ENCODE results near the gene MCFD2. TPM values are rescaled to one million over a fixed set of nuclear protein-coding genes. Genes with fewer than 3 reads are reported as not detected.

MCFD2 gene
- total RNA-seq, 4 donors from 2014 or later, result 131 to 223 (median 169) TPM

DNA sequence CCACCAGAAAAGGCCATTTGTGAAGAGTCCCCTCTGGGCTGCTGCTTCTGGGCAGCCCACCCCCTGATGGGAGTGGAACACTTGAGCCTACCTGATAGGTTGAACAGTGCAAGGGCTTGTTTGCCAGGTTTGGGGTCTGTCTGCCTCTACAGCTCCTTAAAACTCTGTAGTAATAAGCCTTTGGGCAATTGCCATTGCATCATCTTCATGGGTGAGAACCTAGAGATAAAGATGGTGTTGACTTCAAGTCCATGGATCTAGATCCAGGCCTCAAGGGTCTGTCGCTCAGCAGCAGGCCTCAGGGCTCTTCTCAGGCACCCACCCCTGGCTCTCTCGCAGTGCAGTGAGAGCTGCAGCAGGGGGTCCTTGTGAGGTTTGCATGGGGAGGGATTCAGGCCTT lies 47.1 kb upstream of the MCFD2 start:
- Histone ChIP-seq H3K4me3 (replicated peaks in 1 of 3) (no peak overlapping the region), H3K36me3 (peaks cover 8 to 14% of the 10 kb centered on the region in 2 donors), H3K27me3 (no peaks in the 10 kb centered on the region), H3K4me1 (peaks cover 58 to 70% of the 10 kb centered on the region in 2 donors), H3K9me3 (no peaks in the 10 kb centered on the region), H3K27ac (peak overlapping the region; percentile 80 to 99 (median 97))
- 81 to 94% methylated on average over 2 of the region's 2 CpGs for WGBS, 2 donors
- intact Hi-C loops (cut with DNase I), result no loop called here
- DNase-seq, result no peak
- TF ChIP-seq, protein P1, sequence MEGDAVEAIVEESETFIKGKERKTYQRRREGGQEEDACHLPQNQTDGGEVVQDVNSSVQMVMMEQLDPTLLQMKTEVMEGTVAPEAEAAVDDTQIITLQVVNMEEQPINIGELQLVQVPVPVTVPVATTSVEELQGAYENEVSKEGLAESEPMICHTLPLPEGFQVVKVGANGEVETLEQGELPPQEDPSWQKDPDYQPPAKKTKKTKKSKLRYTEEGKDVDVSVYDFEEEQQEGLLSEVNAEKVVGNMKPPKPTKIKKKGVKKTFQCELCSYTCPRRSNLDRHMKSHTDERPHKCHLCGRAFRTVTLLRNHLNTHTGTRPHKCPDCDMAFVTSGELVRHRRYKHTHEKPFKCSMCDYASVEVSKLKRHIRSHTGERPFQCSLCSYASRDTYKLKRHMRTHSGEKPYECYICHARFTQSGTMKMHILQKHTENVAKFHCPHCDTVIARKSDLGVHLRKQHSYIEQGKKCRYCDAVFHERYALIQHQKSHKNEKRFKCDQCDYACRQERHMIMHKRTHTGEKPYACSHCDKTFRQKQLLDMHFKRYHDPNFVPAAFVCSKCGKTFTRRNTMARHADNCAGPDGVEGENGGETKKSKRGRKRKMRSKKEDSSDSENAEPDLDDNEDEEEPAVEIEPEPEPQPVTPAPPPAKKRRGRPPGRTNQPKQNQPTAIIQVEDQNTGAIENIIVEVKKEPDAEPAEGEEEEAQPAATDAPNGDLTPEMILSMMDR (IDR thresholded peaks at IDR 0.05), result no peak
- TF ChIP-seq POLR2A (IDR thresholded peaks at IDR 0.05), result no peak

DNA sequence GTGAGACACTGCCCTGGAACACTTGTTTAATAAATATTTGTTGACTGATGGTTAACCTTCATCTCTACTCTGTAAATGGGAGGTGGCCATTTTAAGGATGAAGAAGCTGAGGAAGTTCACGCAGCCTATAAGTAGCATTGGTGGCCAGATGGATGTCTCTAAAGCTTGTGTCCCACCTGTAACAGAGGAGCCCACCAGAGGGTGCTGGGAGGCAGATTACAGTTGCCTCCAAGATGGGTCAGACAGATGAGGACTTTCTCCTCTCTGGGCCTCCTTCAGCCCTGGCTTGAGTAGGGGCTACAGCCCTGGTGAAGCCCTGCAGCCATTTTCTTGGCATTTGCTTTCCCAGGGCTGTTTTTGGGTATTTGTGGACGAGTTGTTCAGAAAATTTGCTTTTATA lies 45.0 kb upstream of the MCFD2 start:
- WGBS, 2 donors, result 92 to 95% methylated on average over 2 of the region's 2 CpGs
- Histone ChIP-seq H3K27ac (peak overlapping the region in 1 of 3 donors; percentile 45), H3K36me3 (peaks cover 8 to 17% of the 10 kb centered on the region in 2 donors), H3K27me3 (no peaks in the 10 kb centered on the region), H3K4me1 (peaks cover 54 to 70% of the 10 kb centered on the region in 2 donors), H3K9me3 (no peaks in the 10 kb centered on the region), H3K4me3 (replicated peaks in 1 of 3) (no peak overlapping the region)
- no peak for TF ChIP-seq POLR2A (IDR thresholded peaks at IDR 0.05)
- TF ChIP-seq, protein P1 (IDR thresholded peaks at IDR 0.05), result no peak
- intact Hi-C loops (cut with DNase I), result no loop called here
- no peak for DNase-seq

DNA sequence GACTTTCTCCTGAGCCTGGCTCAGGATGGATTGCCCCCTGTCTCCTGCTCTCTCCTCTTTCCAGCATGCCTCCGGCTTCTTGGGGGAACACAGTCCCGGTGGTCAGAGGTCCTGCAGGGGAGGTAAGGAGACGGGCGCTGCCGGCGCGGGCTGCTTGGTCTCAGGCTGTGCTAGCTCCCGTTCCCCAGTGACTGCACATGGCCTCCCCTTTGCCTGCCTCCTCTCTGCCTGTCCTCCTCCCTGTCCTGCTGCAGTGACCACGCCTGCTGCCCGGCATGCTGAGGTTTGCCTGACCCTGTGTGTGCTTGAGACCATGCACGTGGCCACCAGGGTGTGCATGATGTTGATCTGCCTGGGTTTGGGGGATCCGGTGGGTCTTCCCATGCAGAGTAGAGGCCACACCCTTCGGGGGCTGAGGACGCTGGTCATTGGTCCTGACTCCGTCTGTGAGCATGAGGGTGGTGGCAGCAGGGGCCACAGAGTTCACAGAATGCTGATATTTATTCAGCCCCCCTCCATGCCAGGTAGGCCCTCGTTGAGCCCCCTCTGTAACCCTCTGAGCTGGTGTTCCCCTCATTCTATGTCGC lies 42.9 kb upstream of the MCFD2 start:
- Histone ChIP-seq H3K4me3 (replicated peaks in 1 of 3) (no peak overlapping the region), H3K9me3 (no peaks in the 10 kb centered on the region), H3K4me1 (peaks cover 54 to 68% of the 10 kb centered on the region in 2 donors), H3K36me3 (peaks cover 8 to 17% of the 10 kb centered on the region in 2 donors), H3K27ac (peak overlapping the region; percentile 68 to 85 (median 80)), H3K27me3 (no peaks in the 10 kb centered on the region)
- WGBS, 2 donors, result 90 to 95% methylated on average over 15 to 17 of the region's 17 CpGs
- no peak for DNase-seq
- intact Hi-C loops (cut with DNase I), result no loop called here
- TF ChIP-seq, protein P1 (IDR thresholded peaks at IDR 0.05), result no peak
- no peak for TF ChIP-seq POLR2A (IDR thresholded peaks at IDR 0.05)

DNA sequence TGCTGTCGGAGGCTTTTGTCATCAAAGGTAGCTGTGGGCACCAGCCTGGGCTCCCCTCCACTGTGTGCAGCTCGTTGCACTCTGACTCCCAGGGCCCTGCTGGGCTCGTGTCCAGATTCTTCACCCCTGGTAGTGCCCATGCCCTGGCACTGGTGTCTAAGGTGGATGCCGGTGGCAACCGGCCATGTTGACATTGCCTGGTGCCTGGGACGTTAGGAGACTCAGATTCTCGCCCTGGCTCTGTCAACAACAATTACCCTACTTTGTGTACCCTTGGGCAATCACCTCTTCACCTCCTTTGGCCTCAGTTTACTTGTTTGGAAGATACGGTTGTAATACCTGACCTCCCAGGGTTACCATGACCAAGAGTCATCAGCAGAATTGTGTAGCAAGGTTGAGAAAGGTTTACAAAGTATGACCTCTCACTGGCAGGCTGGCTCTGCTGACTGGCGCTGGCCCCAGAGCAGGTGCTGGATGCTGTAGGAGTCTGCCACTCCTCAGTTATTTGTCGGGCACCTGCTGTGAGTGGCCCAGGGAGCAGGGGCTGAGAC lies 41.5 kb upstream of the MCFD2 start:
- peak; percentile 96 to 97 for DNase-seq
- TF ChIP-seq, protein P1 (IDR thresholded peaks at IDR 0.05), result no peak
- no peak for TF ChIP-seq POLR2A (IDR thresholded peaks at IDR 0.05)
- Histone ChIP-seq H3K4me3 (replicated peaks in 1 of 3) (no peak overlapping the region), H3K27me3 (no peaks in the 10 kb centered on the region), H3K27ac (peak overlapping the region; percentile 84 to 90 (median 85)), H3K4me1 (peaks cover 43 to 53% of the 10 kb centered on the region in 2 donors), H3K9me3 (no peaks in the 10 kb centered on the region), H3K36me3 (peaks cover 17 to 20% of the 10 kb centered on the region in 2 donors)
- WGBS, 2 donors, result 37 to 44% methylated on average over 5 to 10 of the region's 10 CpGs
- intact Hi-C loops (cut with DNase I), result no loop called here

DNA sequence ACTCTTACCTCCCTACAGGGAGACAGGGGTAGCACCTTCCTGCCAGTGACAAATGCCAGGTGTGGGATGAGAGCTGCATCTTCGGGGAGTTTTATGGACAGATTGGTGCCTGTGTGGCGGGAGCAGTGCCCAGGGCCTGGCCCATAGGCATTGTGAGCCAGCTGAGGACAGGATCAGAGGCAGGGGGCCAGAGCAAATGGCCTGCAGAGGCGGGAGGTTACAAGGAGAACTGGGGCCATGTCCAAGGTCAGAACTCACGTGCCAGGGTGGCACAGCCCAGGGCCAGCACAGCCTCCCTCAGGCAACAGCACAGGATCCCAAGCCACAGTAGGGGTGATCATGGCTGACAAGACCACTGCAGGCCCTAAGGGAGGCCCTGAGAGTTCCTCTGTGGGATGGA lies 40.2 kb upstream of the MCFD2 start:
- H3K4me1 ChIP-seq, result peaks cover 45 to 49% of the 10 kb centered on the region in 2 donors
- intact Hi-C loops (cut with DNase I), result no loop called here
- peaks cover 26 to 32% of the 10 kb centered on the region in 2 donors for H3K36me3 ChIP-seq
- no peaks in the 10 kb centered on the region for H3K27me3 ChIP-seq
- H3K9me3 ChIP-seq, result no peaks in the 10 kb centered on the region
- no peak for TF ChIP-seq POLR2A (IDR thresholded peaks at IDR 0.05)
- TF ChIP-seq, protein P1 (IDR thresholded peaks at IDR 0.05), result no peak
- DNase-seq, result no peak
- H3K4me3 ChIP-seq (replicated peaks in 1 of 3), result no peak overlapping the region
- peak overlapping the region; percentile 84 to 90 (median 85) for H3K27ac ChIP-seq
- WGBS, 2 donors, result 83 to 93% methylated on average over 4 of the region's 4 CpGs
